Stimulated activated CD4-positive, alpha-beta T cell treated with anti-CD3 and anti-CD28 coated beads, TNF-alpha, amount 100 ng/mL, for 24 hours (primary cell): ENCODE results near the gene TMCO1.
"Not testable (repeated sequence)": the region's sequence is repeated elsewhere in the genome, so short reads cannot be mapped to it uniquely, and the experiment has no call there.

Source experiments
- DNase-seq, 3 experiments: peaks; one replicate each; pipeline ENCODE4 v3.0.0-alpha.2; 2020; ENCODE audit warnings: low read depth in 3 of 3

The TMCO1 gene, protein sequence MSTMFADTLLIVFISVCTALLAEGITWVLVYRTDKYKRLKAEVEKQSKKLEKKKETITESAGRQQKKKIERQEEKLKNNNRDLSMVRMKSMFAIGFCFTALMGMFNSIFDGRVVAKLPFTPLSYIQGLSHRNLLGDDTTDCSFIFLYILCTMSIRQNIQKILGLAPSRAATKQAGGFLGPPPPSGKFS

DNA sequence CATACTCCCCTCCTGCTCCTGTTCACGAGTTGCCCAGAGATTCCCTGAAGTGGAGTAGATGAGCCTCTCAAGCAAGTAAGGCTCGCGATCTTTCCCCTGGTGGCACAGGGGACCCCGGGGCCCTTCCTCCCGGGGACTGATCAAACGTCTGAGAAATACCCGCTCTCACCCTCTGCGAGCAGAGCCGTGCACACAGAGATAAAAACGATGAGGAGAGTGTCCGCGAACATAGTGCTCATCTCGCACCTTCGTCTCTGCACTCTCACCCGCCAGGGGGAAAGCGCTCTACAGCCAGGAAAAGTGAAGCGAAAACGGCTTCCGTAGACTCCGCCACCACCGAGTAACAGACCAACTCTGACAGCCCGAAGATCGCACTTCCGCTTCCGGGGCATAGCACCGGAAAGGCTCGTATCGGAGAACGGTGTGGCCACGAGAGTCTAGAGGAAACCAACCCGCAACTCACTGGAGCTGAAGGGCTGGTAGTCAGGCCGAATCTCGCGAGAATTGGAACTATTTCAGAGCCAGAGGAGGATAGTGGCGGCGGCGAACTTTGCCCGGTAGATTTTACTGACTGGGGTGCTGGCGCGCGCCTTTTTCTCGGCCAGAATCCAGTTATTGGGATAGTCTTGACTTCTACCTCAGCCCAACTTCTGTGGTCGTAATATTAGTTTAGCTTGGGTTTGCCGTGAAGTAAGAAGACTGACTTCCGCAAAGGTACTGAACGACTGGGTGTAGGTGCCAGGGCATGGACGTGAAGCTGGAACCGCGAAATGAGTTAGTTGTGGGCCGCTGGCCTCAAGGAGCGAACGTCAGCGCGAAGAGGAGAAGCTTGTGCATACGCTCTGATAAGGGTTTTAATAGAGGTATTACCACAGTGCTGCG is at the start of gene TMCO1:
TSS of gene TMCO1 (minus strand) at position 356 of the 882 bp plus-strand sequence. CDS start at position 239, 117 bp downstream.
- DNase-seq = peak; percentile 85 to 88 (median 86)

DNA sequence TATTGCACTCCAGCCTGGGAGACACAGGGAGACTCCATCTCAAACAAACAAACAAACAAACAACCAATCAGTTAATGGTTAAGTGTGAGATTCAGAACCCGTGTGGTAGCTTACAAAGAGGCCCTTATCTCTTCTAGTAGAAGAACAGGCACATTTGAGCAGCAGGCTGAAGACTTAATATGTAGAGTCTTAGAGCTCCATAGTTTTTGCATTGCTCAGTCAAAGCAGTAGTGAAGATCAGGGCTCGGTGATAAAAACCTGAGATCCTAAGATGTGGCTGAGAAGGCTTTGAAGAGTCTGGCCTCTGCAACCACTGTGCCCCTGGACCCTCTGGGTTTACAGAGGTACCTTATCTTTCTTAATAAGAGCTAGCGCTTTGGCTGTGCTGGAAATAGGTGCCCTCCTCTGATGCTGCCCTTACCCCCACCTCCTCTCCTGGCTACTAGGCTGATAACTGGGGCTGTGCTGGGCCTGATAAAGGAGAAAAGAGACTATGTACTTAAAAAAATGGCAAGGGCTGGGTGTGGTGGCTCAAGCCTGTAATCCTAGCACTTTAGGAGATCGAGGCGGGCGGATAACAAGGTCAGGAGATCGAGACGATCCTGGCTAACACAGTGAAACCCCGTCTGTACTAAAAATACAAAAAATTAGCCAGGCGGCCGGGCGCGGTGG is 48.3 kb upstream of the TMCO1 start:
- DNase-seq = no peak

DNA sequence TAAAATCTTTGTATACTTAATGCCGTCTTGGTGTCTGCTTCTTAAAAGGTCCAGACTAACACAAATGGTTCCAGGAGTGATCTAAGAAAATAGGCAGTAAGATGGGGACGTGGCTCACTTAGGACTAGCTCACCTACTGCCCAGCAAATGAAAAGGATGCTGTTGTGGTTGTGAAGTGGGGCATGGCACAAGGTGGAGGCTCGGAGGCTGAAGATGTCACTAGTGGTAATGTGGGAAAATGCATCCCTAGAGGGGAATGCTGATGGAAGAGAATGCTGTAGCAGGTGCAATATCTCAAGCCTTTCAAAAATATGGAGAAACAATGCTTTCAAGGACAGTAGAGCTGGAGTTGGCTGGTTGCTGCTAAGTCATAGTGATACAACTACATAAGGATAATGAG is 47.5 kb upstream of the TMCO1 start:
- DNase-seq = no peak

DNA sequence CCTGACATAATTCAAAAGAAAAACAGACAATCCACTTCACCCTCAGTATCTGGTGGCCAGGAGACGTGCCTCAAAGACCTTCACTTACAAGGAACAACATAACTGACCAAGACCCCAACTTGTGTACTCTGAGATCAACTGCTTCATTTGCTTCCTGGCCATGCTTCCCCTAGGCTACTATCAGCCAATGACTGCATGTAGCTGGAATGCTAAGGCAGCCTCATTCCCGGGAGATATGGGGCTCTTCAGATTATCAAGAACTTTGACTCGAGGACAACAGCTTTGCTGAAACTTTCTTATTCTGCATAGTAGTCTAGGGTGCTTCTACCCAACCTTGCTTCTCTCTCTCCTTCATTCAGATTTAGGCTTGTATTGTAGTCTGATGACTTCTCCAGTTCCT is 47.1 kb upstream of the TMCO1 start:
- DNase-seq = no peak

DNA sequence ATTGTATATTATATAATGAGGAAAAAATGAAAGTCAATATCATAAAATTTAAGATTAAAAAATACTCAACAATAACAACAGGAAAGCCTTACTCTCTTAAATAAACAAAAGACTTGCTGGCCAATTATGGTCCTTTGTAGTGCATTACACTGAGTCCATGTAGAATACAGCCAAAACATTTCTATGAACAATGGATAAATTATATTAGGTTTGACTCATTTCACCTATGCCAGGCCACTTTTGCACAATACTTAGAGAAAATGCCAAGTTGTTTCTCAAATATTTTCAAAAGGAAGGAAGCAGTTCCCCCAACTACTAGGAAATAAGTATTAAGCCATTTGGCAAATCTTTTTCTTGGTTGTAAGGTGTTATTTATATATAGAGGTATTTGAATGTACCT is 38.9 kb upstream of the TMCO1 start:
- DNase-seq = no peak

DNA sequence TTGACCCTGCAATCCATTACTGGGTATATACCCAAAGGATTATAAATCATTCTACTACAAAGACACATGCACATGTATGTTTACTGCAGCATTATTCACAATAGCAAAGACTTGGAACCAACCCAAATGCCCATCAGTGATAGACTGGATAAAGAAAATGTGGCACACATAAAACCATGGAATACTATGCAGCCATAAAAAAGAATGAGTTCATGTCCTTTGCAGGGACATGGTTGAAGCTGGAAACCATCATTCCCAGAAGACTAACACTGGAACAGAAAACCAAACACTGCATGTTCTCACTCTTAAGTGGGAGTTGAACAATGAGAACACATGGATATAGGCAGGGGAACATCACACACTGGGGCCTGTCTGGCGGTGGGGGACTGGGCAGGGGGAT is 35.8 kb upstream of the TMCO1 start:
- not testable (repeated sequence) for DNase-seq

DNA sequence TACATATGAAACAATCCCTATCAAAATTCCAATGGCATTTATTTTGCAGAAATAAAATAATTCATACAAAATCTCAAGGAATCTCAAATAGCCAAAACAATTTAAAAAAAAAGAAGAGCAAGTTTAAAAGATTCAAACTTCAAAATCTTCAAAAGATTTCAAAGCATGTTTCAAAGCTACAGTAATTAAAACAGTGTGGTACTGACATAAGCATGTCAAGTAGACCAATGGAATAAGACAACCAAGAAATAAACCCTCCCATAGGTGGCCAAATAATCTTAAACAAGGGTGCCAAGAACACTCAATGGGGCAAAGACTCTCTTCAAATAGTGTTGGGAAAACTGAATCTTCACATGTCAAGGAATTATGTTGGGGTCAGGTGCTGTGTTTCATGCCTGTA is 30.7 kb upstream of the TMCO1 start:
- no peak for DNase-seq

DNA sequence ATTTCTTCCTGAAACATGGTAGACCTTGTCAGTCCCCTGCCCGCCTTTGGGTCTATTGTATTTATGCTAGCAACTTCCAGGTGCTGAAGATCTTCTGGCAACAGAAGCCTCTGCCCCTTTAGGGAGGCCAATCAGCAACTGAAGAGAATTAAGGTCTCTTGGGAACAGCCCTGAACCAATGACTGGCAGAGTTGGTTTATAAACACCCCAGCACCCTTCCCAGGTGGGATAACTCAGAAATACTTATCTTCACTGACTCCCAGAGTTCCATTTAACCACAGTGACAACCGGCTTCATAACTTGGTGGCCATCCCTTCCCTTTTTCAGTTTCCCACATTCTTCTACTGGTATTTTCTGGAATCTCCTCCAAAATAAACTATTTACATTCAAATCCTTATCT is 27.2 kb upstream of the TMCO1 start:
- DNase-seq = no peak

DNA sequence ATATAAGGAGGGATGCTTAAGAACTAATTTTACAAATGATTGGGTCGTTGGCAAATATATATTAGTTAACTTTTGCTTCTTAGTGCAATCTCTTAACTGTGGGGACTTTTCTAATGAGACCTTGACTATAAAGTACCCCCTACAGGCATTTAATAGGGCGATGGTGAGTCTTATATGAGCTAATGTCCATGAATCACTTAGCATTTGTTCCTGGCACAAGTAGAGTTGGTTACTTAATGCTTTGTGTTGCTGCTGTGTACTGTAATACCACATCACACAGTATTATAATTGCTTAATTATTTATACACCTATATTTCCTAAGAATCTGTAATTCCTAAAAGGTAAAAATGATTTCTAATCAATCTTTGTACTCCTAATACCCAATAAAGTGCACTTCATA is 25.3 kb upstream of the TMCO1 start:
- DNase-seq = no peak

DNA sequence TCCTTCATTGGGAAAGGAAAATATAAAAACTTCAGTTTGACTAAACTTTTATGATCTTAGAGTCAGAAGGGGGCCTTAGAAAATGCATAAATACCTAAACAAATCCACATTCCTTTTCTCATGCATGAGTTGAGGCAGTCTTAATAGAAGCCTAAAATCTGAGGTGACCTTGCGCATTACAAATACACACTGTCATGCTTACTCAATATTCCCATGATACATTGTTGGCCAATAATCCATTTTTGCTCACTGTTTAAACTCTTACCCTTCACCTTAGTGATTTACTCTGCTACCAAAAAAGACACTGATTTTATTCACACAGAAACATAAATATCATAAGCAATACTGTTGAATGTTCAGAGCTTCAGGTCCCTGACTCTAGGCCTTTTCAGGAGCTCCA is 19.1 kb upstream of the TMCO1 start:
- no peak for DNase-seq

DNA sequence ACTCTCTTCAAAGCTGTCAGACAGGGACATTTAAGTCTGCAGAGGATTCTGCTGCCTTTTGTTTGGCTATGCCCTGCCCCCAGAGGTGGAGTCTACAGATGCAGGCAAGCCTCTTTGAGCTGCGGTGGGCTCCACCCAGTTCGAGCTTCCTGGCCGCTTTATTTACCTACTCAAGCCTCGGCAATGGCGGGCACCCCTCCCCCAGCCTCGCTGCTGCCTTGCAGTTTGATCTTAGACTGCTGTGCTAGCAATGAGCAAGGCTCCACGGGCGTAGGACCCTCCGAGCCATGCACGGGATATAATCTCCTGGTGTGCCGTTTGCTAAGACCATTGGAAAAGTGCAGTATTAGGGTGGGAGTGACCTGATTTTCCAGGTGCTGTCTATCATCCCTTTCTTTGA is 14.9 kb upstream of the TMCO1 start:
- not testable (repeated sequence) for DNase-seq

DNA sequence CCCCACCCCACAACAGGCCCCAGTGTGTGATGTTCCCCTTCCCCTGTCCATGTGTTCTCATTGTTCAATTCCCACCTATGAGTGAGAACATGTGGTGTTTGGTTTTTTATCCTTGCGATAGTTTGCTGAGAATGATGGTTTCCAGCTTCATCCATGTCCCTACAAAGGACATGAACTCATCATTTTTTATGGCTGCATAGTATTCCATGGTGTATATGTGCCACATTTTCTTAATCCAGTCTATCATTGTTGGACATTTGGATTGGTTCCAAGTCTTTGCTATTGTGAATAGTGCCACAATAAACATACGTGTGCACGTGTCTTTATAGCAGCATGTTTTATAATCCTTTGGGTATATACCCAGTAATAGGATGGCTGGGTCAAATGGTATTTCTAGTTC is 9.5 kb upstream of the TMCO1 start:
- not testable (repeated sequence) for DNase-seq

DNA sequence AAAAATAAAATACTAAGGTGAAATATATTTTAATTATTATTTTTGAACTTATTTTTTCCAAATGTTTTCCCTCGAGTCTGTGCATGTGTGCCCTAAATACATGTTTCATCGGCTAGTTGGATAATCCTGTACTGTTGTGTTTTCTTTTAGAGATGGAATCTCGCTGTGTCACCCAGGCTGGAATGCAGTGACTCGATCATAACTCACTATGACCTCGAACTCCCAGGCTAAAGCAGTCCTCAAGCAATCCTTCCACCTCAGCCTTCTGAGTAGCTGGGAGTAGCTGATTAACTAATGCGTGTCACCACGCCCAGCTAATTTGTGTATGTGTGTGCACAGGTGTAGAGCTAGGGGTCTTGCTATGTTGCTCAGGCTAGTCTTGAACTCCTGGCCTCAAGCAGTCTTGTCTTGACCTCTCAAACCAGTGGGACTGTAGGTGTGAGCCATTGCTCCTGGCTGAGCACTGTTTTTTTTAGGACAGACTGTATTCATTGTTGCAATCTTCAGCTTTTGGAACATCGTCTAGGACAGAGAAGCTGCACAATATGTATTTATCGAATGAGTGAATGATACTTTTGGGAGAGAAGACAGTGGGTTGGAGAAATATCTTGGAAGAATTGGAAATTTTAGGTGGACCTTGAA is 4.8 kb upstream of the TMCO1 start:
- no peak for DNase-seq

DNA sequence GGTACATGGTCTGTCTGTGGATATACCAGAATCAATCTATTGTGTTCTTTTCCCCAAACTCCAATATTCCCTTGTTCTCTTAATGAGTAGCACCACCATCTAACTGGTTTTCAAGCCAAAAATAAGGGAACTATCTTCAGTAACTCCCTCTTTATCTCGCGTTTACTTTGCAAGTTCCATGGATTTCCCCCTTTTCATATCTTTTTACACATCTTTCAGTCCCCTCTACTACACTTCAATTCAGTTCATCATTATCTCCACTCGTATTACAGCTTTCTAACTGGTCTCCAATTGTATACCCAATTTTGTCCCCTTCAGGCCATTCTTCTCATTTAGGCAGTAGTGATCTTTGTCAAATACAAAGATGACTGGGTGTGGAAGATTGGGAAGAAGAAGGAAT is 4.1 kb upstream of the TMCO1 start:
- DNase-seq = no peak

DNA sequence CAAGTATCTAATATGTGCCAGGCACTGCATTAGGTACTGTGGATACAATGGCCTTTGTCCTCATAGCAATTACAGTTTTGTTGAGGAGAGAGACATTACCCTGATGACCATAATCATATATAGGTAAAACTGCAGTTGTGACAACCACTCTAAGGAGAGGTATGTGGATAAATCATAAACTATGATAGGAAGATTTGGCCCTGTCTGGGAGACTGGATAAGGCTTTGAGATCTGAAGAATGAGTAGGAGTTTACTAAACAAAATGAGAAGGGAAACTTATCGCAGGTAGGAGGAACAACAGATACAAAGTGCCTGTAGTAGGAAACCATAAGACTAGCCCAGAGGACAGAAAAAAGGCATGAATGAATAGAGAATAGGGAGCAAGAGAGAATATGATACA is 4.4 kb downstream of the TMCO1 start:
- no peak for DNase-seq

DNA sequence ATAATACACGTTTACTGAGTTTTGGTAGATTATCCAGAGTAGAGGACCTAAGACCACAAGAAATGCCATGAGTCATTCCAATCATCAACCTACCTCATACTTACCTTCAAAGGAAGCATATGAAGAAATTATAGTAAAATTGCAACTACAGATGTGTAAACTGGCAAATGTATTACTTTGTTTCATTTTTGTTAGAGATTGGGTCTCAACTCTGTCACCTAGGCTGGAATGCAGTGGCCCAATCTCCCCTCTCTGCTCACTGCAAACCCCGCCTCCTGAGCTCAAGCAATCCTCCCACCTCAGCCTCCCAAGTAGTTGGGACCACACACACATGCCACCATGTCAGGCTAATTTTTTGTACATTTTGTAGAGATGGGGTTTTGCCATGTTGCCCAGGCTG is 5.2 kb downstream of the TMCO1 start:
- DNase-seq = peak in 1 of 3 experiments; percentile 9

DNA sequence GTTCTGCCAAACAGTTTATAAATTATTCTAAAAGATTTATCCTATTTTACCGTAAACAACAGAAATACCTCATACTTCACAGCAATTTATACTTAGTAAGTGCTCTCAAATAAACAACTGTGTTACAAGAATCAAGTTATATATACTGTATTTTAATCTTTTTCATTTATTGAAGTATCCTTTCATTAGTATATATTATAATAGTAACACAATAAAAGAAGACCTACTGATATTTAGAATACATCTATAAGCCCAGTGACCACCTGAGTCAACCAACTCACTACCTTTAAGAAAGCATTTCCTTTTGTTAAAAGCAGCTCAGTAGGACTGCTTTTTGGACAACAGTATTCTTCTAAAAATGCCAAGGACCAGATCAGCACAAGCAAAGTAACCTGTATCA is 5.9 kb downstream of the TMCO1 start:
- DNase-seq = no peak

DNA sequence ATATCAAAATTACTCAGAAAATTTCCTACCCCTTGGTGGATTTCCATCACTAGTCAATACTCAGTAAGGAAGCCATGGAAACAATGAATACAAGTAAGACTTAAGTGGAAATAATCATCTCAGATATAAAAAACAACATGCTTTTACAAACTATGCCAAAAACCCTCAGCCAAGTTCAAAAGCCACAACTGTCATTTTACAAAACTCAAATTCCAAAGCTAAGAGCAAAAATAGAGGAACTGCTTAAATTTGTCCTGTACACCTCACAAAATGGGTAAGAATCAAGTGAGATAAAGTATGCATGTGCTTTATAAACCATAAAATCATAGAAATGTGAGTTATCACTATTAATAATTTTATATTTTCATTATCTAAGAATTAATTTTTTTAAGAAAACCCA is 9.6 kb downstream of the TMCO1 start:
- DNase-seq = no peak

DNA sequence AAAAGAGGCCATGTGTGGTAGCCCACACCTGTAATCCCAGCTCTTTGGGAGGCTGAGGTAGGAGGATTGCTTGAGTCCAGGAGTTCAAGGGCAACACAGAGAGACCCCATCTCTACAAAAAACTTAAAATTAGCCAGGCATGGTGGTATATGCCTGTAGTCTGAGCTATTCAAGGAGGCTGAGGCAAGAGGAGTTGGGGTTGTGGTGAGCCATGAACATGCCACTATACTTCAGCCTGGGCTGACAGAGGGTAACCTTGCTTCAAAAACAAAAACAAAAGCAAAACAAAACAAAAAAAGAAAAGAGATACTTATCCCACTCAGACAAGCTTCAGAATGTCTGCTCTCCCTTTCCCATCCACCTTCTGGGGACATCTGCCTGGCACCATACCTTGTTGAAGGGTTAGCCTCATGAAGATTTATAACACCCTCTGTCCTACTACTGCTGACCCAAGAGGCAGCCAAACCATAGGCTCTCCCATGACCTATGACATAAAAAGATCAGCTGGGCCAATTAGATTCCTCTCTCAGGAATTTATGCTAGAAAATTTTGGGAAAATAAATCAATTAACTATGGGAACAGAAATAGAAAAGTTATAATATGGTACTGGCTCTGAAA is 13.2 kb downstream of the TMCO1 start:
- no peak for DNase-seq

DNA sequence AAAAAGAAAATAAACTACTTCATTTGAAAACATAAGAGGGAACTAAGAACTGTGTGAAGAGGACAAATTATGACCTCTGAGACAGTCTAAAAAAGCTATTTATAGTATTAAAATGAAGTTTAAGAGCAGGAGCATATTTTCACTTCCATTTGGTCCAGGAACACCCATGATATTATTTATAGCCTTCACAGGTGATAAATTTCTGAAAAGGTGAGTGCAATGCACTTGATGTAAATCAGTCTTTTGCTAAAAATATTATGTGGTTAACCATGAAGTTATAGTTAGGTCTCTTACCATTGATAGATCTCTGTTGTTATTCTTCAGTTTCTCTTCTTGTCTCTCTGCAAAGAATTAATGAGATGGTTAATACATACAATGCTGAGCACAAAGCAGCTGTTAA is 14.7 kb downstream of the TMCO1 start:
- no peak for DNase-seq

DNA sequence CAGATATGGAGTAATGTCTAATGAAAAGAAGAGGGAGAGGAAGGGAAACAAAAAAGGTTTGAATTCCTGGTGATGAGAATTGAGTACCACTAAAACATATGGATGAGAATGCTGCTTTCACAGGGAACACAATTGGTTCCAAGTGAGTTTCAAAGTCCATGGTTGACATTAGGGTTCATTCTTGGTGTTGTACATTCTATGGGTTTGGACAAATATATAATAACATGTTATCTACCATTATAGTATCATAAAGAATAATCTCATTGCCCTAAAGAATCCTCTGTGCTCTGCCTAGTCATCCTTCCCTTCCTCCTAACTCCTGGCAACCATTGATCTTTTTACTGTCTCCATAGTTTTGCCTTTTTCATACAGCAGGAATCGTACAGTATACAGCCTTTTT is 20.1 kb downstream of the TMCO1 start:
- no peak for DNase-seq
